Astrocyte (in vitro differentiated cells and primary cell): ENCODE results near the gene TMEM231.

ENCODE experiments used
- CTCF ChIP-seq: IDR thresholded peaks from 2 replicates; pipeline ENCODE4 v1.5.1; 2011; ENCODE audit warnings: low read depth, mild to moderate bottlenecking, inconsistent platforms, low read length, moderate library complexity; ENCODE audit not compliant: insufficient read depth
- EZH2 ChIP-seq: IDR thresholded peaks from 2 replicates; pipeline ENCODE4 v1.6.1; 2012; ENCODE audit warnings: mild to moderate bottlenecking, low read length, inconsistent platforms; ENCODE audit not compliant: insufficient read depth

GRCh38 chr16:75494184-75494583 is 61.9 kb downstream of the TMEM231 start:
- no peak for TF ChIP-seq EZH2
- TF ChIP-seq CTCF = no peak
